Smooth muscle cell (in vitro differentiated cells): ENCODE data around the gene NPIPB8. TPM values are rescaled to one million over a fixed set of nuclear protein-coding genes. Genes with fewer than 3 reads are reported as not detected.
"Not testable (repeated sequence)": the region's sequence is repeated elsewhere in the genome, so short reads cannot be mapped to it uniquely, and the experiment has no call there.

Experiments used
- DNase-seq: peaks from one replicate; lab custom pipeline; 2025; ENCODE audit not compliant: unreplicated experiment; lab: John Stamatoyannopoulos, UW
- H2AFZ ChIP-seq: fragments of 200-600 bp; sonication (generic); 2 replicates; pipeline ENCODE4 v1.6.0; 2016; ENCODE audit warnings: antibody characterized with exemption, low read depth, mild to moderate bottlenecking
- H3F3A ChIP-seq: fragments of 200-600 bp; sonication (generic); 2 replicates; pipeline ENCODE4 v1.6.0; 2017; ENCODE audit warnings: antibody characterized with exemption, low read depth
- H3K27ac ChIP-seq: fragments of 200-600 bp; sonication (generic); 2 replicates; pipeline ENCODE4 v1.5.1; 2016; ENCODE audit warnings: low read depth, mild to moderate bottlenecking
- H3K27me3 ChIP-seq: fragments of 200-600 bp; sonication (generic); 2 replicates; pipeline ENCODE4 v1.6.1; 2016; ENCODE audit warnings: low read depth, mild to moderate bottlenecking
- H3K36me3 ChIP-seq: fragments of 200-600 bp; sonication (generic); 2 replicates; pipeline ENCODE4 v1.5.1; 2016; ENCODE audit warnings: low read depth
- H3K4me1 ChIP-seq: fragments of 200-600 bp; sonication (generic); 2 replicates; pipeline ENCODE4 v1.5.1; 2016; ENCODE audit warnings: low read depth
- H3K4me2 ChIP-seq: fragments of 200-600 bp; sonication (generic); 2 replicates; pipeline ENCODE4 v1.6.0; 2016; ENCODE audit warnings: mild to moderate bottlenecking
- H3K4me3 ChIP-seq: fragments of 200-600 bp; sonication (generic); 2 replicates; pipeline ENCODE4 v1.5.1; 2016; ENCODE audit warnings: mild to moderate bottlenecking
- H3K79me2 ChIP-seq: fragments of 200-600 bp; sonication (generic); 2 replicates; pipeline ENCODE4 v1.6.0; 2016; ENCODE audit warnings: low read depth, mild to moderate bottlenecking
- H3K9ac ChIP-seq: fragments of 200-600 bp; sonication (generic); 2 replicates; pipeline ENCODE4 v1.6.0; 2016; ENCODE audit warnings: low read depth
- H3K9me3 ChIP-seq: fragments of 200-600 bp; sonication (generic); replicated peaks from 2 replicates; pipeline ENCODE4 v1.5.1; 2016; ENCODE audit warnings: low read depth
- H4K20me1 ChIP-seq: fragments of 200-600 bp; sonication (generic); 2 replicates; pipeline ENCODE4 v1.6.0; 2016; ENCODE audit warnings: low read depth
- WGBS: methylation state at CpG from one replicate; pipeline ENCODE4 v1.1.7; 2016; ENCODE audit warnings: low lambda C conversion rate; 5-methylcytosine and 5-hydroxymethylcytosine counted together
- polyA plus RNA-seq: library from polyadenylated mRNA; unstranded; fragments of >200 nt; fragmentation: Nextera tagmentation; extraction: Ambion mirVana; gene quantifications from 2 replicates; pipeline ENCODE4 v1.2.1, GENCODE V29; 2016
- total RNA-seq: library from RNA; depleted of rRNA; stranded (reverse); fragments of >200 nt; gene quantifications from 2 replicates; pipeline ENCODE4 v1.2.3, GENCODE V29; 2014
- TF ChIP-seq, protein P1 (sequence below): fragments of 200-600 bp; sonication (generic); IDR thresholded peaks from 2 replicates; pipeline ENCODE4 v1.5.1; 2017; ENCODE audit warnings: borderline replicate concordance, mild to moderate bottlenecking, antibody characterized with exemption; ENCODE audit not compliant: insufficient read depth, poor library complexity, severe bottlenecking

The NPIPB8 gene
- total and polyA plus RNA-seq, 2 experiments from 2014 or later, result 0.58 TPM; not detected in 1

- not testable (repeated sequence) for H3K4me3 ChIP-seq, H2AFZ ChIP-seq, H3K27me3 ChIP-seq, H4K20me1 ChIP-seq, H3K4me2 ChIP-seq, H3K4me1 ChIP-seq, DNase-seq, H3K36me3 ChIP-seq, H3K9me3 ChIP-seq, H3K79me2 ChIP-seq, H3K9ac ChIP-seq, H3K27ac ChIP-seq, H3F3A ChIP-seq
- TF ChIP-seq, protein P1, sequence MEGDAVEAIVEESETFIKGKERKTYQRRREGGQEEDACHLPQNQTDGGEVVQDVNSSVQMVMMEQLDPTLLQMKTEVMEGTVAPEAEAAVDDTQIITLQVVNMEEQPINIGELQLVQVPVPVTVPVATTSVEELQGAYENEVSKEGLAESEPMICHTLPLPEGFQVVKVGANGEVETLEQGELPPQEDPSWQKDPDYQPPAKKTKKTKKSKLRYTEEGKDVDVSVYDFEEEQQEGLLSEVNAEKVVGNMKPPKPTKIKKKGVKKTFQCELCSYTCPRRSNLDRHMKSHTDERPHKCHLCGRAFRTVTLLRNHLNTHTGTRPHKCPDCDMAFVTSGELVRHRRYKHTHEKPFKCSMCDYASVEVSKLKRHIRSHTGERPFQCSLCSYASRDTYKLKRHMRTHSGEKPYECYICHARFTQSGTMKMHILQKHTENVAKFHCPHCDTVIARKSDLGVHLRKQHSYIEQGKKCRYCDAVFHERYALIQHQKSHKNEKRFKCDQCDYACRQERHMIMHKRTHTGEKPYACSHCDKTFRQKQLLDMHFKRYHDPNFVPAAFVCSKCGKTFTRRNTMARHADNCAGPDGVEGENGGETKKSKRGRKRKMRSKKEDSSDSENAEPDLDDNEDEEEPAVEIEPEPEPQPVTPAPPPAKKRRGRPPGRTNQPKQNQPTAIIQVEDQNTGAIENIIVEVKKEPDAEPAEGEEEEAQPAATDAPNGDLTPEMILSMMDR, result peak; percentile 52
- WGBS, result 50% methylated on average over 19 of the region's 24 CpGs
Observed at GRCh38 chr16:28615486-28616223, 22.2 kb upstream of the NPIPB8 start.

- H4K20me1 ChIP-seq, H3K27ac ChIP-seq, H3K9me3 ChIP-seq, H3K9ac ChIP-seq, H3K4me1 ChIP-seq, H3K36me3 ChIP-seq, H3K27me3 ChIP-seq, DNase-seq, H3K79me2 ChIP-seq, H3F3A ChIP-seq, H3K4me3 ChIP-seq, H2AFZ ChIP-seq, H3K4me2 ChIP-seq: not testable (repeated sequence)
- 89% methylated on average over 7 of the region's 7 CpGs for WGBS
Observed at GRCh38 chr16:28616224-28616577, 21.7 kb upstream of the NPIPB8 start.

- H3F3A ChIP-seq, result no peaks in the 10 kb centered on the region
- no peaks in the 10 kb centered on the region for H3K79me2 ChIP-seq
- H3K4me2 ChIP-seq, result no peak overlapping the region
- TF ChIP-seq, protein P1, result no peak
- H3K27me3 ChIP-seq, result no peaks in the 10 kb centered on the region
- no peak overlapping the region for H3K4me3 ChIP-seq
- no peak overlapping the region for H3K9ac ChIP-seq
- no peak overlapping the region for H2AFZ ChIP-seq
- no peak overlapping the region for H3K27ac ChIP-seq
- H3K4me1 ChIP-seq, result no peaks in the 10 kb centered on the region
- no peaks in the 10 kb centered on the region for H3K36me3 ChIP-seq
- no peaks in the 10 kb centered on the region for H3K9me3 ChIP-seq
- DNase-seq, result no peak
- no peaks in the 10 kb centered on the region for H4K20me1 ChIP-seq
- 88% methylated on average over 7 of the region's 7 CpGs for WGBS
Observed at GRCh38 chr16:28616636-28617035, 21.2 kb upstream of the NPIPB8 start.

DNA sequence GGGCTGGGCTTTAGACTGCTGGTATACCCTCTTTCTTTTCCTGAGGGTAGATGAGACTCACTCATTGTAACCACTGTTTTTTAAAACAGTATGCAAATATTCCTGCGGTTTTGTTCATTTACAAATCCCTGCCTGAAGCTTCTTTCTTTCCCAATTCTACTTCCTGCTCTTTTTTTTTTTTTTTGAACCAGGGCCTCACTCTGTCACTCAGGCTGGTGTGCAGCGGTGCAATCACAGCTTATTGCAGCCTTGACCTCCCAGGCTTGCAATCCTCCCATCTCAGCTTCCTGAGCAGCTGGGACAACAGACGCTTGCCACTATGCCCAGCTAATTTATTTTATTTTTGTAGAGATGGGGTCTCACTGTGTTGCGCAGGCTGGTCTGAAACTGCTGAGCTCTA, 20.0 kb upstream of the NPIPB8 start:
- H3K27me3 ChIP-seq, result no peaks in the 10 kb centered on the region
- H3K4me2 ChIP-seq, result no peak overlapping the region
- H4K20me1 ChIP-seq, result no peaks in the 10 kb centered on the region
- no peaks in the 10 kb centered on the region for H3F3A ChIP-seq
- no peak for DNase-seq
- TF ChIP-seq, protein P1, result no peak
- 51% methylated on average over 4 of the region's 4 CpGs for WGBS
- no peak overlapping the region for H3K9ac ChIP-seq
- H3K4me1 ChIP-seq, result no peaks in the 10 kb centered on the region
- no peaks in the 10 kb centered on the region for H3K9me3 ChIP-seq
- H3K27ac ChIP-seq, result no peak overlapping the region
- H2AFZ ChIP-seq, result no peak overlapping the region
- no peaks in the 10 kb centered on the region for H3K79me2 ChIP-seq
- no peak overlapping the region for H3K4me3 ChIP-seq
- no peaks in the 10 kb centered on the region for H3K36me3 ChIP-seq

DNA sequence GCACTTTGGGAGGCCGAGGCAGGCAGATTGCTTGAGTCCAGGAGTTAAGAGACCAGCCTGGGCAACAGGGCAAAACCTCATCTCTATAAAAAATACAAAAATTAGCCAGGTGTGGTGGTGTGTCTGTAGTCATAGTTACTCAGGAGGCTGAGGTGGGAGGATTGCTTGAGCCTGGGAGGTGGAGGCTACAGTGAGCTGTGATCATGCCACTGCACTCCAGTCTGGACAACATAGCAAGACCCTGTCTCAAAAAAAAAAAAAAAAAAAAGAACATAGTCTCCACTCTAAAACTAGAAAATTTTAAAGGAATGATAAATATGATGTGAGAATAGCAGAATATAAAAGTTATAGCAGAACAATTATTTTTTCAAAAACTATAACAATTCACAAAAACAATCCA, 17.5 kb upstream of the NPIPB8 start:
- WGBS, result 90% methylated on average over 1 of the region's 1 CpG
- not testable (repeated sequence) for H3F3A ChIP-seq, H3K4me3 ChIP-seq, H3K36me3 ChIP-seq, H3K4me2 ChIP-seq, H3K27me3 ChIP-seq, H2AFZ ChIP-seq, H3K27ac ChIP-seq, DNase-seq, H3K9ac ChIP-seq, H3K79me2 ChIP-seq, H4K20me1 ChIP-seq, H3K9me3 ChIP-seq, H3K4me1 ChIP-seq
